ENCODE measurements around the gene ZBTB17.
"Not testable (repeated sequence)": the region's sequence is repeated elsewhere in the genome, so short reads cannot be mapped to it uniquely, and the experiment has no call there.

Gene ZBTB17

GRCh38 chr1:16010837-16011236 lies 34.9 kb upstream of the ZBTB17 start:
- Histone ChIP-seq H3K4me1 (ENCODE audit: control insufficient read depth, insufficient read depth, low read length, poor library complexity, severe bottlenecking) (peaks cover 25% of the 10 kb centered on the region), H3K36me3 (ENCODE audit: control insufficient read depth, insufficient read depth, low read length) (no peaks in the 10 kb centered on the region), H3K9me3 (ENCODE audit: control insufficient read depth, low read length) (no peaks in the 10 kb centered on the region), H3K27ac (ENCODE audit: low read depth, low read length, severe bottlenecking) (no peak overlapping the region), H3K4me3 (ENCODE audit: extremely low read depth, insufficient read depth, low read length, poor library complexity, severe bottlenecking) (no peak overlapping the region)
- 88 to 100% methylated on average over 2 of the region's 3 CpGs for WGBS, 2 experiments (ENCODE audit: insufficient coverage in 2 of 2)

GRCh38 chr1:16009678-16010077 lies 33.8 kb upstream of the ZBTB17 start:
- H3K27ac ChIP-seq (ENCODE audit: low read depth, low read length, severe bottlenecking) = no peak overlapping the region
- H3K36me3 ChIP-seq (ENCODE audit: control insufficient read depth, insufficient read depth, low read length) = no peaks in the 10 kb centered on the region
- no peaks in the 10 kb centered on the region for H3K9me3 ChIP-seq (ENCODE audit: control insufficient read depth, low read length)
- no peak overlapping the region for H3K4me3 ChIP-seq (ENCODE audit: extremely low read depth, insufficient read depth, low read length, poor library complexity, severe bottlenecking)
- WGBS, 2 experiments (ENCODE audit: insufficient coverage in 2 of 2) = 92 to 93% methylated on average over 8 to 11 of the region's 11 CpGs
- peaks cover 23% of the 10 kb centered on the region for H3K4me1 ChIP-seq (ENCODE audit: control insufficient read depth, insufficient read depth, low read length, poor library complexity, severe bottlenecking)

GRCh38 chr1:16009030-16009460 lies 33.1 kb upstream of the ZBTB17 start:
- no peaks in the 10 kb centered on the region for H3K9me3 ChIP-seq (ENCODE audit: control insufficient read depth, low read length)
- H3K4me3 ChIP-seq (ENCODE audit: extremely low read depth, insufficient read depth, low read length, poor library complexity, severe bottlenecking) = no peak overlapping the region
- peaks cover 16% of the 10 kb centered on the region for H3K4me1 ChIP-seq (ENCODE audit: control insufficient read depth, insufficient read depth, low read length, poor library complexity, severe bottlenecking)
- no peak overlapping the region for H3K27ac ChIP-seq (ENCODE audit: low read depth, low read length, severe bottlenecking)
- no peaks in the 10 kb centered on the region for H3K36me3 ChIP-seq (ENCODE audit: control insufficient read depth, insufficient read depth, low read length)
- 0% methylated on average over 2 to 3 of the region's 4 CpGs for WGBS, 2 experiments (ENCODE audit: insufficient coverage in 2 of 2)

GRCh38 chr1:16007671-16008341 lies 31.9 kb upstream of the ZBTB17 start:
- Histone ChIP-seq H3K4me1 (ENCODE audit: control insufficient read depth, insufficient read depth, low read length, poor library complexity, severe bottlenecking) (peaks cover 9% of the 10 kb centered on the region), H3K4me3 (ENCODE audit: extremely low read depth, insufficient read depth, low read length, poor library complexity, severe bottlenecking) (no peak overlapping the region), H3K36me3 (ENCODE audit: control insufficient read depth, insufficient read depth, low read length) (no peaks in the 10 kb centered on the region), H3K27ac (ENCODE audit: low read depth, low read length, severe bottlenecking) (no peak overlapping the region), H3K9me3 (ENCODE audit: control insufficient read depth, low read length) (no peaks in the 10 kb centered on the region)
- WGBS, 2 experiments (ENCODE audit: insufficient coverage in 2 of 2) = 83 to 94% methylated on average over 2 to 4 of the region's 6 CpGs

- Histone ChIP-seq H3K9me3 (ENCODE audit: control insufficient read depth, low read length) (no peaks in the 10 kb centered on the region), H3K36me3 (ENCODE audit: control insufficient read depth, insufficient read depth, low read length) (no peaks in the 10 kb centered on the region), H3K27ac (ENCODE audit: low read depth, low read length, severe bottlenecking) (no peak overlapping the region), H3K4me3 (ENCODE audit: extremely low read depth, insufficient read depth, low read length, poor library complexity, severe bottlenecking) (no peak overlapping the region), H3K4me1 (ENCODE audit: control insufficient read depth, insufficient read depth, low read length, poor library complexity, severe bottlenecking) (peaks cover 3% of the 10 kb centered on the region)
- WGBS, 2 experiments (ENCODE audit: insufficient coverage in 2 of 2) = 69 to 75% methylated on average over 5 to 7 of the region's 9 CpGs
These were observed 30.9 kb upstream of the ZBTB17 start for GRCh38 chr1:16006552-16007485.

- 77 to 85% methylated on average over 9 to 10 of the region's 11 CpGs for WGBS, 2 experiments (ENCODE audit: insufficient coverage in 2 of 2)
- no peak overlapping the region for H3K27ac ChIP-seq (ENCODE audit: low read depth, low read length, severe bottlenecking)
- no peaks in the 10 kb centered on the region for H3K36me3 ChIP-seq (ENCODE audit: control insufficient read depth, insufficient read depth, low read length)
- no peaks in the 10 kb centered on the region for H3K9me3 ChIP-seq (ENCODE audit: control insufficient read depth, low read length)
- no peak overlapping the region for H3K4me3 ChIP-seq (ENCODE audit: extremely low read depth, insufficient read depth, low read length, poor library complexity, severe bottlenecking)
- H3K4me1 ChIP-seq (ENCODE audit: control insufficient read depth, insufficient read depth, low read length, poor library complexity, severe bottlenecking) = peaks cover 3% of the 10 kb centered on the region
These were observed 30.1 kb upstream of the ZBTB17 start for GRCh38 chr1:16006010-16006409.

- no peak overlapping the region for H3K27ac ChIP-seq (ENCODE audit: low read depth, low read length, severe bottlenecking)
- H3K4me3 ChIP-seq (ENCODE audit: extremely low read depth, insufficient read depth, low read length, poor library complexity, severe bottlenecking) = no peak overlapping the region
- no peaks in the 10 kb centered on the region for H3K9me3 ChIP-seq (ENCODE audit: control insufficient read depth, low read length)
- H3K4me1 ChIP-seq (ENCODE audit: control insufficient read depth, insufficient read depth, low read length, poor library complexity, severe bottlenecking) = peaks cover 3% of the 10 kb centered on the region
- no peaks in the 10 kb centered on the region for H3K36me3 ChIP-seq (ENCODE audit: control insufficient read depth, insufficient read depth, low read length)
- WGBS, 2 experiments (ENCODE audit: insufficient coverage in 2 of 2) = 90 to 96% methylated on average over 5 of the region's 5 CpGs
These were observed 29.7 kb upstream of the ZBTB17 start for GRCh38 chr1:16005597-16005996.

GRCh38 chr1:16001274-16001673 lies 25.4 kb upstream of the ZBTB17 start:
- not testable (repeated sequence) for H3K36me3 ChIP-seq (ENCODE audit: control insufficient read depth, insufficient read depth, low read length); H3K9me3 ChIP-seq (ENCODE audit: control insufficient read depth, low read length); H3K4me3 ChIP-seq (ENCODE audit: extremely low read depth, insufficient read depth, low read length, poor library complexity, severe bottlenecking); H3K27ac ChIP-seq (ENCODE audit: low read depth, low read length, severe bottlenecking); H3K4me1 ChIP-seq (ENCODE audit: control insufficient read depth, insufficient read depth, low read length, poor library complexity, severe bottlenecking)
- 86 to 96% methylated on average over 9 to 10 of the region's 10 CpGs for WGBS, 2 experiments (ENCODE audit: insufficient coverage in 2 of 2)

- Histone ChIP-seq H3K9me3 (ENCODE audit: control insufficient read depth, low read length) (no peaks in the 10 kb centered on the region), H3K27ac (ENCODE audit: low read depth, low read length, severe bottlenecking) (no peak overlapping the region), H3K4me3 (ENCODE audit: extremely low read depth, insufficient read depth, low read length, poor library complexity, severe bottlenecking) (no peak overlapping the region), H3K36me3 (ENCODE audit: control insufficient read depth, insufficient read depth, low read length) (no peaks in the 10 kb centered on the region), H3K4me1 (ENCODE audit: control insufficient read depth, insufficient read depth, low read length, poor library complexity, severe bottlenecking) (no peaks in the 10 kb centered on the region)
- 96 to 97% methylated on average over 9 to 11 of the region's 11 CpGs for WGBS, 2 experiments (ENCODE audit: insufficient coverage in 2 of 2)
These were observed 23.0 kb upstream of the ZBTB17 start for GRCh38 chr1:15998929-15999328.

GRCh38 chr1:15997637-15998280 lies 21.9 kb upstream of the ZBTB17 start:
- Histone ChIP-seq H3K27ac (ENCODE audit: low read depth, low read length, severe bottlenecking) (no peak overlapping the region), H3K9me3 (ENCODE audit: control insufficient read depth, low read length) (no peaks in the 10 kb centered on the region)

More at GRCh38 chr1:15997637-15998280, 21.9 kb upstream of the ZBTB17 start:
- 93 to 94% methylated on average over 8 to 9 of the region's 9 CpGs for WGBS, 2 experiments (ENCODE audit: insufficient coverage in 2 of 2)
- Histone ChIP-seq H3K4me3 (ENCODE audit: extremely low read depth, insufficient read depth, low read length, poor library complexity, severe bottlenecking) (no peak overlapping the region), H3K4me1 (ENCODE audit: control insufficient read depth, insufficient read depth, low read length, poor library complexity, severe bottlenecking) (no peaks in the 10 kb centered on the region), H3K36me3 (ENCODE audit: control insufficient read depth, insufficient read depth, low read length) (no peaks in the 10 kb centered on the region)

Measured in mesodermal cell (in vitro differentiated cells).